Measurements from ENCODE around the gene ABCE1. TPM values are rescaled to one million over a fixed set of nuclear protein-coding genes. Genes with fewer than 3 reads are reported as not detected.

ABCE1 gene
- polyA plus RNA-seq, 3 donors from 2014 or later: 29.2 to 47.6 (median 34.0) TPM

- Mint-ChIP-seq H3K4me1 (peaks cover 10 to 36% of the 10 kb centered on the region in 2 donors), H3K9me3 (no peaks in the 10 kb centered on the region), H3K36me3 (peaks cover 12 to 31% (median 18%) of the 10 kb centered on the region in 3 donors), H3K4me3 (no peak overlapping the region), H3K27ac (no peak overlapping the region), H3K27me3 (ENCODE audit: low read depth in 3 of 3) (no peaks in the 10 kb centered on the region)
- DNase-seq: no peak
Measured at GRCh38 chr4:145081756-145082155, 16.4 kb upstream of the ABCE1 start.

GRCh38 chr4:145083891-145084605 is 14.1 kb upstream of the ABCE1 start:
- Mint-ChIP-seq H3K36me3 (peaks cover 6 to 12% (median 8%) of the 10 kb centered on the region in 3 donors), H3K27ac (no peak overlapping the region), H3K27me3 (ENCODE audit: low read depth in 3 of 3) (no peaks in the 10 kb centered on the region), H3K4me3 (no peak overlapping the region), H3K9me3 (no peaks in the 10 kb centered on the region), H3K4me1 (peaks cover 7 to 27% of the 10 kb centered on the region in 2 donors)
- DNase-seq: no peak

GRCh38 chr4:145090380-145090779 is 7.7 kb upstream of the ABCE1 start:
- H3K36me3 Mint-ChIP-seq: peaks cover 23 to 50% (median 33%) of the 10 kb centered on the region in 3 donors

GRCh38 chr4:145093638-145094037 is 4.5 kb upstream of the ABCE1 start:
- peaks cover 27 to 59% of the 10 kb centered on the region in 2 donors for H3K4me1 Mint-ChIP-seq
- H3K4me3 Mint-ChIP-seq: no peak overlapping the region
- peaks cover 23 to 48% (median 29%) of the 10 kb centered on the region in 3 donors for H3K36me3 Mint-ChIP-seq
- H3K27me3 Mint-ChIP-seq (ENCODE audit: low read depth in 3 of 3): peaks cover 9 to 16% (median 11%) of the 10 kb centered on the region in 3 donors
- no peak for DNase-seq
- no peaks in the 10 kb centered on the region for H3K9me3 Mint-ChIP-seq
- no peak overlapping the region for H3K27ac Mint-ChIP-seq

More at GRCh38 chr4:145090380-145090779, 7.7 kb upstream of the ABCE1 start:
- H3K4me3 Mint-ChIP-seq: no peak overlapping the region
- peaks cover 0 to 3% (median 0%) of the 10 kb centered on the region in 3 donors for H3K27me3 Mint-ChIP-seq (ENCODE audit: low read depth in 3 of 3)
- no peak overlapping the region for H3K27ac Mint-ChIP-seq
- H3K9me3 Mint-ChIP-seq: no peaks in the 10 kb centered on the region
- peaks cover 15 to 48% of the 10 kb centered on the region in 2 donors for H3K4me1 Mint-ChIP-seq
- no peak for DNase-seq

- peaks cover 39 to 65% of the 10 kb centered on the region in 2 donors for H3K4me1 Mint-ChIP-seq
- peak overlapping the region; percentile 94 to 98 (median 97) for H3K27ac Mint-ChIP-seq
- no peak for DNase-seq
- no peaks in the 10 kb centered on the region for H3K9me3 Mint-ChIP-seq
- H3K36me3 Mint-ChIP-seq: peaks cover 23 to 29% (median 26%) of the 10 kb centered on the region in 3 donors
- peak overlapping the region; percentile 90 to 98 (median 92) for H3K4me3 Mint-ChIP-seq
- H3K27me3 Mint-ChIP-seq (ENCODE audit: low read depth in 3 of 3): peaks cover 9 to 13% (median 11%) of the 10 kb centered on the region in 3 donors
Measured at GRCh38 chr4:145097331-145097820, 735 bp upstream of the ABCE1 start.

GRCh38 chr4:145098675-145099037 is 545 bp downstream of the ABCE1 start:
- peak overlapping the region; percentile 94 to 98 (median 97) for H3K27ac Mint-ChIP-seq
- no peaks in the 10 kb centered on the region for H3K9me3 Mint-ChIP-seq
- H3K27me3 Mint-ChIP-seq (ENCODE audit: low read depth in 3 of 3): peaks cover 9 to 13% (median 11%) of the 10 kb centered on the region in 3 donors
- H3K36me3 Mint-ChIP-seq: peaks cover 13 to 17% (median 14%) of the 10 kb centered on the region in 3 donors
- no peak for DNase-seq
- H3K4me3 Mint-ChIP-seq: peak overlapping the region; percentile 90 to 98 (median 92)
- H3K4me1 Mint-ChIP-seq: peaks cover 37 to 52% of the 10 kb centered on the region in 2 donors

- peak overlapping the region in 5 of 6 donors; percentile 12 to 94 (median 70) for H3K27ac Mint-ChIP-seq
- peaks cover 9 to 13% (median 11%) of the 10 kb centered on the region in 3 donors for H3K27me3 Mint-ChIP-seq (ENCODE audit: low read depth in 3 of 3)
- H3K4me3 Mint-ChIP-seq: peak overlapping the region; percentile 47 to 92 (median 92)
- no peak for DNase-seq
- no peaks in the 10 kb centered on the region for H3K9me3 Mint-ChIP-seq
- peaks cover 3 to 7% (median 4%) of the 10 kb centered on the region in 3 donors for H3K36me3 Mint-ChIP-seq
- peaks cover 37 to 42% of the 10 kb centered on the region in 2 donors for H3K4me1 Mint-ChIP-seq
Measured at GRCh38 chr4:145099653-145100052, 1.5 kb downstream of the ABCE1 start.

GRCh38 chr4:145101091-145101490 is 3.0 kb downstream of the ABCE1 start:
- Mint-ChIP-seq H3K4me1 (peaks cover 29 to 31% of the 10 kb centered on the region in 2 donors), H3K9me3 (no peaks in the 10 kb centered on the region), H3K27ac (no peak overlapping the region), H3K4me3 (no peak overlapping the region), H3K36me3 (no peaks in the 10 kb centered on the region), H3K27me3 (ENCODE audit: low read depth in 3 of 3) (peaks cover 9 to 13% (median 11%) of the 10 kb centered on the region in 3 donors)
- no peak for DNase-seq

GRCh38 chr4:145102619-145103018 is 4.5 kb downstream of the ABCE1 start:
- Mint-ChIP-seq H3K36me3 (peaks cover 5 to 9% (median 7%) of the 10 kb centered on the region in 3 donors), H3K27ac (no peak overlapping the region), H3K27me3 (ENCODE audit: low read depth in 3 of 3) (peaks cover 6 to 9% (median 8%) of the 10 kb centered on the region in 3 donors), H3K4me3 (no peak overlapping the region), H3K4me1 (peaks cover 22 to 23% of the 10 kb centered on the region in 2 donors), H3K9me3 (no peaks in the 10 kb centered on the region)
- no peak for DNase-seq

- H3K36me3 Mint-ChIP-seq: peaks cover 5 to 13% (median 8%) of the 10 kb centered on the region in 3 donors
- peaks cover 0 to under 1% (median 0%) of the 10 kb centered on the region in 3 donors for H3K27me3 Mint-ChIP-seq (ENCODE audit: low read depth in 3 of 3)
- H3K27ac Mint-ChIP-seq: no peak overlapping the region
- H3K4me3 Mint-ChIP-seq: no peak overlapping the region
- H3K4me1 Mint-ChIP-seq: peaks cover 14 to 15% of the 10 kb centered on the region in 2 donors
- DNase-seq: no peak
- H3K9me3 Mint-ChIP-seq: no peaks in the 10 kb centered on the region
Measured at GRCh38 chr4:145103496-145103895, 5.4 kb downstream of the ABCE1 start.

- H3K4me3 Mint-ChIP-seq: no peak overlapping the region
- H3K9me3 Mint-ChIP-seq: no peaks in the 10 kb centered on the region
- H3K4me1 Mint-ChIP-seq: no peaks in the 10 kb centered on the region
- no peaks in the 10 kb centered on the region for H3K27me3 Mint-ChIP-seq (ENCODE audit: low read depth in 3 of 3)
- no peak overlapping the region for H3K27ac Mint-ChIP-seq
- peaks cover 12 to 42% (median 32%) of the 10 kb centered on the region in 3 donors for H3K36me3 Mint-ChIP-seq
- no peak for DNase-seq
Measured at GRCh38 chr4:145107126-145107525, 9.0 kb downstream of the ABCE1 start.

- Mint-ChIP-seq H3K27ac (no peak overlapping the region), H3K4me3 (no peak overlapping the region), H3K9me3 (no peaks in the 10 kb centered on the region), H3K27me3 (ENCODE audit: low read depth in 3 of 3) (no peaks in the 10 kb centered on the region), H3K36me3 (peaks cover 21 to 51% (median 40%) of the 10 kb centered on the region in 3 donors), H3K4me1 (no peaks in the 10 kb centered on the region)
- no peak for DNase-seq
Measured at GRCh38 chr4:145108128-145108527, 10.0 kb downstream of the ABCE1 start.

- Mint-ChIP-seq H3K4me1 (peaks cover 15 to 22% of the 10 kb centered on the region in 2 donors), H3K27ac (peak overlapping the region; percentile 60 to 96 (median 94)), H3K9me3 (no peaks in the 10 kb centered on the region), H3K4me3 (peak overlapping the region in 2 of 5 donors; percentile 67 to 78), H3K27me3 (ENCODE audit: low read depth in 3 of 3) (peaks cover 0 to 3% (median 0%) of the 10 kb centered on the region in 3 donors), H3K36me3 (peaks cover 3 to 26% (median 18%) of the 10 kb centered on the region in 3 donors)
- no peak for DNase-seq
Measured at GRCh38 chr4:145125396-145125795, 27.3 kb downstream of the ABCE1 start.

- Mint-ChIP-seq H3K27ac (peak overlapping the region in 3 of 6 donors; percentile 40 to 68 (median 61)), H3K9me3 (no peaks in the 10 kb centered on the region), H3K4me3 (no peak overlapping the region), H3K27me3 (ENCODE audit: low read depth in 3 of 3) (peaks cover 0 to 5% (median 0%) of the 10 kb centered on the region in 3 donors), H3K4me1 (peaks cover 26 to 36% of the 10 kb centered on the region in 2 donors), H3K36me3 (peaks cover 0 to 20% (median 14%) of the 10 kb centered on the region in 3 donors)
- no peak for DNase-seq
Measured at GRCh38 chr4:145130130-145130529, 32.0 kb downstream of the ABCE1 start.
